Measurements from ENCODE around the gene EVA1A.

The EVA1A gene

DNA sequence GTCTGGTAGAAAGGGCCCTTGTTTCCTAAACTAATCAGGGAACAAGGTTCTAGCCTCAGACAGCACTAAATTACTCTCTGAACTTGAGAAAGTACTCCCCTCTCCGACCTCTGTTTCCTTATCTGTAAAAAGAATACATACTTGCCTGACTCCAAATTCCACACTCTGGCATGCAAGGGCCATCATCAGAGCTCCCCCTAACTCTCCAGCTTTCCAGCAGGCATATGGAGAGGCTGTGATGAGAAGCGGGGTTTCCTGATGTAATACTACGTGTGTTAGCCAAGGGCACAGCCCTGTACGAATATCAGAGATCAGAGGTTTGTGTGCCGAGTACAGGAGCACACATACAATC lies 1.8 kb upstream of the EVA1A start:
- no peak for DNase-seq

DNA sequence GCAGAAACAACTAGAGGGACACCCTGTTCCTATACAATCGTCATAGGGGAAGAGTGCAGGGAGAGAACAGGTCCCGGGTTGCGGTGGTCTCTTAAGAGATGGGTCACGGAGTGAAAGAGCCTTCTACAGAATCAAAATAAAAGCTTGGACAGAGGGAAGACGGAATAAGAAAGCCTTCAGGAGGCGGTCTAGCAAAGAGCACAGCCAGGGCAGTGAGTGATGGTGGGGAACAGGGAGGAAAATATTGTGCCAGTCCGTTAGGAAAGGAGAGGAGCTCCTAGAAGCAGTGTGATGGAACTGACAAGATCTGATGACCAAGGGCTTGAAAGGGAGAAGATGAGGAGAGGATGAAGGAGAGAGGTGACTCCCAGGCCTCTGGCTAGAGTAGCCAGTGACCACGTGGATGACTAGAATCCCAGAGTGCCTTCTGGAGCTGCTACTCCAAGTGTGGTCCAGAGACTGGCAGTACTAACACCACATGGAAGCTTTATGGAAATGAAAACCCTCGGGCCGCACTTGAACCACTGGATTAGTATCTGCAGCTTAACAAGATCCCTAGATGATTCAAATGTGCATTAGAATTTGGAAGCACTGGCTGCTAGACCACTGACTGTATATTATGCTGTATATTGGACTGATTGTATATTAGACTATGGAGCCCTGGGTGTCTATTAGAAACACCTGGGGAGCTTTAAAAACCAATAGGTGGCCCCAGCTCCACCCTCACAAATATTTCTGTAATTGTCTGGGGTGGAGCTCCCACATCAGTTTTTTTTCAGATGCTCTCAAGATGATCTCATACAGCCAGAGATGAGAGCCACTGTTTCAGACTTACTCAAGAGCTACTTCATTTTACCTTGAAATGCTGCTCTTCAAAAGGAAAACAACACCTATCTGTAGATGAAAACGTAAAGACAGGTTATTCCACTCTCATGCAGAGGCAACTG lies 1.1 kb upstream of the EVA1A start:
- no peak for DNase-seq

DNA sequence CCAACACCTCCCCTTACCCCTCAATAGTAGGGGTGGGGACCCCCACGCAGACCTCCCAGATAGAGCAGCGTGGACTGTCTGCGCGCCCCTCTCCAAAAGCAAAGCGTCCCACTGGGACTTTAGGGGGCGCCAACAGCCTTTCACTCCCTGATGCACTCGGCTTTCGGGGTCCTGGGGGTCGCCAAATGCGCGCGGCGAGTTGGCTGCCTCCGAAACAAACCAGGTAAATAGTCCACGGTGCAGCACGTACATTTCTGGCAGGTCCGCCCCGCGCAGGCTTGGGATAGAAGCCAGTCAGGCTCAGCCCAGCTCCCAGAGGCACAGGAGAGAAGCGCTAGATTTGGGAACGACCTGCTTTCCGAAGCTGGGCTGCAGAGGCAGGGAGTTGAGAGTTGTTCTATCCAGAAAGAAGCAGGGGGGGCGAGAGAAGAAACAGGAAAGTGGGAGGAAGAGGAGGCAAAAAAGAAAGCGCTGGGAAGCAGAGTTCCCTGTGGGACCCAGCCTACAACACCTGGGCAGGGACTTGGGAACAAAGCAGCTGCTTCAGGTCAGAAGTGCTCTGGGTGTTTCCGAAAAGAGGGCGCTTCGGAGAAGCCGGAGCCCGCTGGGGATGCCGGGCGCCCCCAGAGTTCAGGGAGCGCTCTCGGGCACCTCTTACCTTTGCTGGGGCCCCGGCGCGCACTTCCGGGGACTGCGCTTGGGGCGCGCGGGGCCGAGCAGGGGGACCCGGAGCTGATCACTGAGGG lies 544 bp downstream of the EVA1A start:
- DNase-seq: no peak

DNA sequence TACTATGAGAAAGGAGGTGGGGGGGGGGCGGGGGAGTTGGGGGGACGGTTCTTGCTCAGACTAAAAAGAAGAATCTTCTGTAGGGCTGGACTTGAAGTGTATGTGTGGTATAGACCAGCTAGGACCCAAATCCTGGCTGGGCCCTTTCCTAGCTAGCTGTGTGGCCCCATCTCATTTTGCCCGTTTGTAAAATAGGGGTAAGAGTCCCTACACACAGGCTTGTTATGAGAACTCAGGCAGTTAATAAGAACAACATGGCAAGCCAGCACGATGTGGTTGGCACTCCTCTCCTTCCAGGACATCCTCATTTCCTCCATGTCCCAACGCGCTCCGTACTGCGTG lies 1.1 kb downstream of the EVA1A start:
- no peak for DNase-seq

DNA sequence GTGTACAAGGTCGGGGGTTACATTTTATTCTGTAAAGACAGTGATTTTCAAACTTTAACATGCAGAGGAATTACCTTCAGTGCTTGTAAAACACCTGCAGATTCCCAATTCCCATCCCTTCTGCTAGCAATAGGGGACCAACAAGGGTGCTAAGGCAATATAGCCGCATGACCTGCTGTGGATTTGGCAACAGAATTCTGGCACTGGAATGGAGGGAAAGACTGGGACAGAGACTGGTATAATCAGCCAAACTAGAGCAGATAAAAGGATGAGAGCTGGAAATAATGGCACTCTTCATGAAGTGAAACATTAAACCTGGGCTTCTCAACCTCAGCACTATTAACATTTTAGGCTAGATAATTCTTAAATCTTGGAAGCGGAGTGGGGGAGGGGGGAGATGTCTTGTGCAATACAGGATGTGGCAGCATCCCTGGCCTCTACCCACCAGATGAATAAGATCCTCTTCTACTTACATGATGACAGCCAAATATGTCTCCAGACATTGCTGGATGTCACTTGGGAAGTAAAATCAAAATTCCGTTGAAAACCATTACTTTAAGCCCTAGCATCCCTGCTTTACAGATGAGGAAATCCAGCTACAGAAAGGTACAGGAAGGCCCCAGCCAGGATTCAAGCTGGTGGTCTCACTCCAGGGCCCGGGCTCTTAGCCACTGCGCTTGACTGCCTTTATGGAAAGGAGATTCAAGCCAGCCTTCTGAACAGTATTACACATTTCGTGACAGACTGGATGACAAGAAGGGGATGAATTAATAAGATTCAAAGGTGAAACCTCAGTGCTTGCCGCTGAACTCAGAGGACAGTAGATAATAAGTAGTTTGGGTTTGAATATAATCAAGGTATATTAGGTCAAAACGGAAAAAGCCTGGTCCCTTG lies 1.7 kb downstream of the EVA1A start:
- DNase-seq: no peak

DNA sequence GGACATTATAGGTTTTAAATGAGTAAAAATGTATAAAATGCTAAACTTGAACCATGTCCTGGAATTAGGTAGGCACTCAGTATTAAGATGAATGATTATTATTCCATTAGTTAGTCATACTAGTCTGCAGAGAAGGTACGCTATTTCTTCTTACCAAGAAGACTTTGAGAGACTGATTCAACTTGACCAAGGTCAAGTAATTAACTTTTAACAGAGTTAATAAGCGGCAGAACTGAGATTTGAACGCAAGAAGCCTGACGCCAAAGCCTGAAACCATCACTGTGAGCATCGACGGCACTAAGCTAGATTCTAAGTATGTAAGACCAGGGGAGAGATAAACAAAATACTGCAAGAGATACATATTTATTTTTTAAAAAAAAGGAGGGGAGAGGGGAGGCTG lies 2.6 kb downstream of the EVA1A start:
- DNase-seq: no peak

DNA sequence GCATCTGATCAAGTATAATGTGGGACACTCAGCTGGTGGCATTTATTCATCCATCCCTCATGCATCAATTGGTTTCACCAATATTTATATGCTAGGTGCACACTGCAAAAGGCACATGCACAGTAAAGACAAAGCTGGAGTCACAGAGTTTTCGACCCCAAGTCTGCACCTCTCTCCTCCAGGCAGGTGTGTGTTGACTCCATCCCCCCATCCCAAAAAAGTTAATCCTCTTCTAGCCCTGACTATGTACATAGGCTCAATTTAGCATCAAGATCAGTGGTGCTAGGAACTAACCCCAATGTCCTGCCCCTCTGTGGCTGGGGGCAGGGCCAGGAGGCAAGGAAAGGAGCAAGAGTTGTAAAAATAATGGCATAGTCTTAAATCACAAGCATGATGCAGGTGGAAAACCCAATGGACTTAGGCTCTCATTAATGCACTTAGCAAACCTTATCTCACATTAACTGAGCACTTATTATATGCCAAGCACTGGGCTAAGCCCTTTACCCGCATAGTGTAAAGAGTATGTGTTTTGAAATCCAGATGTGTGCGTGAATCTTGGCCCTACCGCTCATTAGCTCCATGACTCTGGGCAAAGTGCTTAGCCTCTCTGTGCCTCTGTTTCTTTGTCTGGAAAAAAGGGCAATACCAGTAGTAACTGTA lies 3.1 kb downstream of the EVA1A start:
- no peak for DNase-seq

DNA sequence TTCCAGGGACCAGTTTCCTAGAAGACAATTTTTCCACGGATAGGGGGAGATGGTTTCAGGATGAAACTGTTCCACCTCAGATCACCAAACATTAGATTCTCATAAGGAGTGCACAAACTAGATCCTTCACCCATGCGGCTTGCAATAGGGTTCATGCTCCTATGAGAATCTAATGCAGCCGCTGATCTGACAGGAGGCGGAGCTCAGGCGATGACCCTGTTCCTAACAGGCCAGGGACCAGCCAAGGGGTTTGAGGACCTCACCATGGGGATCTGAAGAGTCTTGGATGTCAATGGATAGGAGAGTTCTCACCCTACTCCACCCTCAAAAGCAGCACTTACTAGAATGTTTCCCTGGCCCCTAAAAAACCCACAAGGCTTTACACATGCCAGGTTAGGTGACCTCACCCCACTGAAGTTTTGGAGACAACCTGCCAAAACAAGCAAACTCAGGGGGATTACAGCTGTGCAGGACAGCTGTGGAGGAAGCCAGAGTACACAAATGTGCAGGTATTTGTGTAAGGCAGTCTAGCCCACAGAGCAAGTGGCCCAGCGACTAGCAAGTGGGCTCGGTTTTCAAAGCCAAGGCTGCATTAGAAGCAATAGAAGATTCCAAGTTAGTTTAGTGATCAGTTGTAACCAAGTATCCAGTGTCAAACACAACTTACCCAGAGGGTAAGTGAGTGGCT lies 3.9 kb downstream of the EVA1A start:
- no peak for DNase-seq

DNA sequence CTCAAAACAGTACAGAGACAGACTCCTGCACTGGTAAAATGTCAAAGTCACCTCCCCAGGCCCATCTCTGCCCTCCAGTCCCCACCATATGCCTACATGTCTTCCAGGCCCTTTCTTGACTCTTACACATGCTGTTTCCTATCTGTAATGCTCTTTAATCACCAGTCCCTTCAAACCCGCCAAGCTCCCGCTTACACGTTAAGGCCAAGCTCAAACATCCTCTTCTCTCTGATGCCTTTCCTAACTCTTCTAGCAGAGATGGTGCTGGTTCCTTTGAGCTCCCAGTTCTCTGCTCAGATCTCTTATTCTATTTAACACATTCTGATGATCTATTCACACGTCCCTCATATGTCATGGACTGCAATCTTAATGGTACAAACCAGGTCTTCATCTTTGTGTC lies 5.0 kb downstream of the EVA1A start:
- DNase-seq: no peak

DNA sequence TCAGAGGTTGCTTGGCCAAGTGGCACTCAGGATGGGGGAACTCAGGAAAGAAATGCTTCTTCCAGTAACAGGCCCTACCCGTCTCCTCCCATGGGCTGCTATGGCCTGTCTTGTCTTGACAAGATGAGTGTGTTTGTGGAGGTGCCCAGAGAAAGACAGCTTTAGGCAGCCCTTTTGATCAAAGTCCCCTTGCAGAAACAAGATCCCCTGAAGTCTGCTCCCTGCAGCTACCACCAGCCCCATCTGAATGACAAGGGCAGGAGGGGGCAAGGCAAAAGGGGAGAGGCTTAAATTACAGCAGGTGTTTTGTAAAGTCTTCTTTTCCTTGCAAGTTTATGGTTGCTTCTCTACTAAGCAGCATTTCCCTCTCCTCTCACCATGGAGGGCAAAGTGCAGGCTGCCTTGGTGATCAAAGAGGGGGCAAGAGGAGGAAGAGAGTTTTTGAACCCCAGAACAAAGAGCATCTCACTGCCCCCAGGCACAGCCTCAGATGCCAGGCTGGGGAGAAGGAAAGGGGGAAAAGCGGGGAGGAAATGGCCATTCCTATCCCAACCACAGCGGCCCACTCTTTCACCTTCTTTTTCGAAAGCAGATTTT lies 6.7 kb downstream of the EVA1A start:
- DNase-seq: no peak

DNA sequence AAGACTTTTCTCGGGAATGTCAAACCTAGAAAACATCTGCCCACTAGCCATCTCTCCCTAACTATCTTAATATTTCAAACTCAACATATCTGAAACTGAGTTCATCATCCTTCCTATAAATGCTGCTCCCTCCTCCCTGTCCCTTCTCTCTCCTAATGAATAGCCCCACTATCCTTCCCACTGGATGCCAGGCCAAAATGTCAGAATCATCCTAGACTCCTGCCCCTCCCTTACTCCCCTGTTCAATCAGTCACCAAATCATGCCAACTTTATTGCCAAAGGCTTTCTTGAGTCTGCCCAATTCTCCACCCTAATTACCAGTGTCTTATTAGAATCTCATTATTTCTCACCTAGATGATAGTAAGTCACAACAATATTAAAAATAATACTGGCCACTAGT lies 8.5 kb downstream of the EVA1A start:
- no peak for DNase-seq

DNA sequence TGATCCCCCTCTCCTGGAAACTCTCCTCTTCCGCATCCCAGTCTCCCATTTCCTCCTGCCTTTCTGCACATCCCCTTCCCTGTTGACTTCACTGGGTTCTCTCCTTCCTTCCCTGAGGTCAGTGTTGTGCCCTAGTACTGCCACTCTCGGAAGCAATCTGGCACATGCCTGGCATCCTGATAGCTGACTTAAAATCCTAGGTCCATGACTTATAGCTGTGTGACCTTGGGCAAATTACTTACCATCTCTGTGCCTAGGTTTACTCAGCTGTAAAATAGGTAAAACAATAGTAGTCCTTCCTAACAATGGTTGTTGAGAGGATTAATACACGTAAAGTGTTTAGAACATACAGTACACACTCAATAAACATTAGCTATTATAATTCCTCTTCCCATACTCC lies 9.3 kb downstream of the EVA1A start:
- DNase-seq: no peak

DNA sequence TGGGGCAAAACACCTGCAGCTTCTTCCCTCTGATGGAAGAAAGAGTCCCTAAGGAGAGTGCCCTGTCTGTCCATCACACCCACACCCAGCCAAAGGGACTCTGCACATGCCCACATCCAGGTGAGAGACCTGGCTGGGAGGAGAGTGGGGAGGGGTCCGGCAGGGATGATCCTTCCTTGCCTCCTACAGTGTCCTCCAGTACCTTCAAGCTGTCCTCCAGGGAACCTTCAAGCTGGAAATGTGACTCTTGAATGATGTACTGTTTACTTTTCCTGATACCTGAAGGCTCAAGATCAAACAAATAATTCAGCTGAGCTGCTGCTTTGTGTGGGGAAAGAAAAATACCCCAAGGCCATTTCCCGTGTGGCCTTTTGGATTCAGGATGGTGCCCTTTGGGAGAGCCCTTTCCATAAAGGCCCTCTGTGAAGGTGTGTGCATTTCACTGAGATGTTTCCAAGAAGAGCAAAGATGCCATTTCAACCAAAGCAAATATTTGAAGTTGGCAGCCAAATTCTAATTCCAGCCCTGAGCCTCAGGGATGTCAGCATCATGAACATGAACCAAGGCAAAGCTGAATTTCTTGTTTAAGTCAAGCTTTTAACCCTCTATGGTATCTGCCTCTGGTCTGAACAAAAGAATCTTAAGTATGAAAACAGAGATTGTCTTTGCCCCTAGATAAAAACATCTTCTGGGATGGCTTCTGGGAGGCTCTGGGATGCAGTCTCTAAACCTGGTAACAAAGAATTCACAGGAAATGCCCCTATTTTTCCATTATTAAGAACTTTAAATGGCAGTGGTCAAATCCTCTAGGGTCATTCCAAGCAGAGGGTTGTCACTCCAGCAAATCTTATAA lies 11.1 kb downstream of the EVA1A start:
- DNase-seq: no peak

DNA sequence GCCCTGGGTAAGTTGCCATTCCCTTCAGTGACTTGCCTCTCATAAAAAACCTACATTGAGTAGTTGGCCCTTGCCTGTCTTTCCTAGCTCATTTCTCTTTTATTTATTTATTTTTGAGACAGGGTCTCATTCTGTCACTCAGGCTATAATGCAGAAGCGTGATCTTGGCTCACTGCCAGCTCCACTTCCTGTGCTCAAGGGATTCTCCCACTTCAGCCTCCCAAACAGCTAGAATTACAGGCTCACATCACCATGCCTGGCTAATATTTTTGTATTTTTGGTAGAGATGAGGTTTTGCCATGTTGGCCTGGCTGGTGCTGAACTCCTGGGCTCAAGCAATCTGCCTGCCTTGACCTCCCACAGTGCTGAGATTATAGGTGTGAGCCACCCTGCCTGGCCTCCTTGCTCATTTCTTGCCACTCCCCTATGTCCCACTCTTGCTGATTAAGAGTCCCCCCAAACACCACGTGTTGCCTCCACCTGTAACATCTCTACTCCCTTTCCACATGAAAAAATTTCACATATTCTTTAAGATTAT lies 12.6 kb downstream of the EVA1A start:
- DNase-seq: peak; percentile 36

DNA sequence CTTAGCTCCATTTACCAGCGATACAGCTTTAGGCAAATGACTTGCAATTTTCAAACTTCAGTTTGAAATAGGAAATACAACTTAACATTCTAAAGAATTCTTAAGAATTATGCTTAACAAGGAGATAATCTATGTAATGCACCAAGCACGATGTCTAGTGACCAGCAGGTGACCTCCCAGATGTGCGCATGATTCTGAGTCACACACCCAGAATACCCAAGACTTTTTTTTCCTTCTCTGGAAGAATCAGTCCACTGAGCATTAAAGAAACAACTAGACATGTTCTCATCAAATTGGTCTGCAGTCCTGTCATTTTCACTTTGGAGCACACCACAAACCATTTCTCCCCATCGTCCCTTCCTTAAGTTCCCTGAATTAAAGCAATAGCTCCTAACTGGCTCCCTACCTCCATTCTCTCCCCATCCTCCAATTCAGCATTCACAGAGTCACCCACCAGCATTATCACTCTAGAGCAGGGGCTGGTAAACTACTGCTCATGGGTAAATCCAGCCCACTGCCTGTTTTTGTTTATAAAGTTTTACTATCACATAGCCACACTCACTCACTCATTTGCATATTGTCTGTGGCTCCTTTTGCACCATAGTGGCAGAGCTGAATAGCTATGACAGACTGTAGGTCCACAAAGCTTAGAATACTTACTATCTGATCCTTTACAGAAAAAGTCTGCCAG lies 13.2 kb downstream of the EVA1A start:
- DNase-seq: no peak

DNA sequence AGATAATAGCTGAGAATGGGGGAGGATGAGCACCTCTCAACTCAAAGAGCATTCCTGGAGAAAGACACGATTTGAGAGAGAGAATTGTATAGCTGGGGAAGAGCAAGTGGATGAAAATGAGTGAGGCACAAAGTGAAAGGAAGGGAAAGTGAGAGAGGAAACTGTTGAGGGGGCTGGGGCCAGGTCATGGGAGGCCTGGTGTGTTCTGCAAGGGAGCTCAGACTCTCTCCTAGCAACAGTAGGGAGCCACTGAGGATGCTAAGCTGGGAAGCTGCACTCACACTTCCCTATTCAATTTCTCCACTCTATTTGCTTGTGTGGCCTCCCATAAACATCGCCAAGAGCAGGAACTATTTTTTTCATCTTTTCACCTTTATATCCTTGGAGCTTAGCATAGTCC lies 14.8 kb downstream of the EVA1A start:
- no peak for DNase-seq

DNA sequence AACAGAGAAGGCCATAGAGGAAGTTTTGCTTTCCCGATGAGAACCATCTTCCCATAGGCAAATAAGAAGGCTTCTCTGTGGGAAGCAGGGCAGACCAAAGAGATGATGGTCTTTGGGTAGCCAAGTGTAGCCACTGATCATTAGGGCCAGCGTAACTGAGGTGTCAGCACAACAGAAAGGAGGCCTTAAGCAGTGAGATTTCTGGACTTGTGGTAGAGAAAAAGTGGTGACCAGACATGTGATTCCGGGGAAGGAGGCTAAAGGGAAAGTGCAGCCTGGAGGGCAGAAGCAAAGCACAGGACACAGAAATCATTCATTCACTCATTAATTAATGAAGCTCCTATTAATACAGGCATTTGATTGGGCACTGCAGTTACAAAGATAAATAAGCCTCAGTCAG lies 15.4 kb downstream of the EVA1A start:
- no peak for DNase-seq

DNA sequence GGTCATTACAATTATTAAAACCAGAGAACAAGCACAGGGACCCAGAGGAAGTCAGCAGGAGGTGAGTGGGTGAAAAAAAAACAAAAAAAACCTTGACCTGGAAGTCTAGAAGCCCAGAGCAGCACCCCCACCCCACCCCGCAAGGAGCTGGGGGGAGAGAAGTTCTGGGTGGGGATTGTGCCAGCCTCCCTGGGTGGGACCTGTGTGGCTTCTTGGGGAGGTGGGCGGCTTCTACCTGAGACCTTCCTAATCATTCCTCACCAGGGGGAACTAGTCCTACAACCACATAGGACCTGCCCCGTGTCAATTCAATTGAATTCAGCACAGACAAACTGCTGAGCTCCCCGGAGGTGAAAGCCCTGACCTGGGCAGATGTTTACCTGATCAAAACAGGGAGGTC lies 17.3 kb downstream of the EVA1A start:
- no peak for DNase-seq

DNA sequence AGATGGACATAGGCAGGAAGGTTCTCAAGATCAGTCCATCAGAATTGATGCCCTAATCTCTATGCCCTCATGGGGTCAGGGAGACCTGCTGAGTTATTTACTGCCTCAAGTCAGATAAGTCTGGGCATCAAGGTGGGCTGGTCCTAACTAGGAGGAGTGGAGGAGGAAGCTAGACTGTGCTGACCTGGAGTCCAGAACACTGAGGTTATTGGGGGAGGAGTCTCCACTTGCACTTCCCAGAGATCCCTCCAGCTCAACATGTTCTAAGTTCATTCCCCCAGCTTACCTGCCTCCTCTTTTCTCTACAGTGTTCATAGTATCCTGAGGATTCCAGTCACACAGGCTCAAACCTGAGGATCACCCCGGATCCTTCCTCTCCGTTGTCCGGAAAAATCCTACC lies 19.3 kb downstream of the EVA1A start:
- DNase-seq: no peak

DNA sequence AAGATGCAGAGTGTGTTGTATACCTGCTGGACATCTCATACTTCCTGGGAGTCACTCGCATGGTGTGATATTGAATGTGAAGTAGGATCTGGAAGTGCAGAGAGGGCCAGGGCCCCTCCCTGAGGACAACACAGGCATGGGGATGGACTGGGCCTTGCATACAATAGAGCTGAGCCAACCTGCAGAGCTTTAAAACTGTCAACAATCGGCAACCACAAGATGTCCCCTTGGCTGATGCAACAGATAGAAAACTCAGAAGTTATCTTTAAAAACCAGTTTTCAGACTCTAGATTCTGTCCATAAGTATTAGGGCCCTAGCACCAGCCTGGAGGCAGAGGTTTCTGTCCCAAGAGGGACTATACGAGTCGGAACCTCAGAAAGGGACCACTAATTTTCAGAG lies 19.7 kb downstream of the EVA1A start:
- no peak for DNase-seq
